Osteoblast (primary cell): ENCODE data around the gene IGSF8. TPM values are rescaled to one million over a fixed set of nuclear protein-coding genes. Genes with fewer than 3 reads are reported as not detected.
"Not testable (repeated sequence)": the region's sequence is repeated elsewhere in the genome, so short reads cannot be mapped to it uniquely, and the experiment has no call there.

ENCODE experiments used
- DNase-seq: peaks from one replicate; pipeline ENCODE4 v3.0.0; 2011; ENCODE audit warnings: low spot score, mixed read lengths; ENCODE audit not compliant: insufficient read length; ENCODE audit errors: missing footprints
- H2AFZ ChIP-seq: 2 replicates; pipeline ENCODE4 v1.6.0; 2011; ENCODE audit warnings: mild to moderate bottlenecking, low read length
- H3K27ac ChIP-seq: 2 replicates; pipeline ENCODE4 v1.5.1; 2011; ENCODE audit warnings: mild to moderate bottlenecking, low read depth, low read length, moderate library complexity
- H3K27me3 ChIP-seq: 2 replicates; pipeline ENCODE4 v1.6.0; 2012; ENCODE audit warnings: mild to moderate bottlenecking, control low read depth, inconsistent platforms, low read length, moderate library complexity; ENCODE audit not compliant: insufficient read depth
- H3K36me3 ChIP-seq: 2 replicates; pipeline ENCODE4 v1.5.1; 2011; ENCODE audit warnings: mild to moderate bottlenecking, low read length, control low read depth, moderate library complexity; ENCODE audit not compliant: insufficient read depth
- H3K4me1 ChIP-seq: 2 replicates; pipeline ENCODE4 v1.5.1; 2011; ENCODE audit warnings: mild to moderate bottlenecking, low read length, control low read depth, moderate library complexity; ENCODE audit not compliant: insufficient read depth
- H3K4me2 ChIP-seq: 2 replicates; pipeline ENCODE4 v1.6.0; 2011; ENCODE audit warnings: mild to moderate bottlenecking, low read length; ENCODE audit not compliant: insufficient read depth
- H3K4me3 ChIP-seq: fragments of 200-600 bp; sonication (generic); 3 replicates; pipeline ENCODE4 v1.5.1; 2012; ENCODE audit warnings: mild to moderate bottlenecking, low read length, inconsistent platforms; ENCODE audit not compliant: insufficient read depth
- H3K79me2 ChIP-seq: 2 replicates; pipeline ENCODE4 v1.6.0; 2012; ENCODE audit warnings: mild to moderate bottlenecking, low read length, control low read depth, inconsistent platforms; ENCODE audit not compliant: insufficient read depth
- H3K9me3 ChIP-seq: 2 replicates; pipeline ENCODE4 v1.5.1; 2011; ENCODE audit warnings: low read depth, low read length, control low read depth
- H4K20me1 ChIP-seq: 2 replicates; pipeline ENCODE4 v1.6.0; 2012; ENCODE audit warnings: mild to moderate bottlenecking, low read length, control low read depth; ENCODE audit not compliant: insufficient read depth
- CTCF ChIP-seq: IDR thresholded peaks from 2 replicates; pipeline ENCODE4 v1.5.1; 2011; ENCODE audit warnings: mild to moderate bottlenecking, low read depth, low read length, moderate library complexity; ENCODE audit errors: extremely low read depth
- total RNA-seq: library from RNA; depleted of rRNA; stranded (reverse); fragments of >200 nt; gene quantifications from 2 replicates; pipeline ENCODE4 v1.2.3, GENCODE V29; 2012

Gene IGSF8
- total RNA-seq, 1 donor, result 19.9 TPM

DNA sequence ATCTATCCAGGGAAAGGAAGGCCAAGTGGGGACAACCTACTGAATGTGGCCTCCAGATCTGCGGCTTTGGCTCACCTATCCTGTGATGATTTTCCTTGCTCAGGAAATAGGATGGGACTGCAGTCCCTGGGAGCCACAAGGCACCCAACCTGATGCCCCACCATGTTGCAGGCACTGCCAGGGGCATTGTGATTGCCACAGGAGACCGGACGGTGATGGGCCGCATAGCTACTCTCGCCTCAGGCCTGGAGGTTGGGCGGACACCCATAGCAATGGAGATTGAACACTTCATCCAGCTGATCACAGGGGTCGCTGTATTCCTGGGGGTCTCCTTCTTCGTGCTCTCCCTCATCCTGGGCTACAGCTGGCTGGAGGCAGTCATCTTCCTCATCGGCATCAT lies 29.0 kb upstream of the IGSF8 start:
- Histone ChIP-seq H3K9me3 (no peaks in the 10 kb centered on the region), H3K27me3 (peaks cover 10% of the 10 kb centered on the region), H3K27ac (no peak overlapping the region), H2AFZ (no peak overlapping the region), H3K4me1 (peaks cover 41% of the 10 kb centered on the region), H3K4me2 (no peak overlapping the region), H3K36me3 (no peaks in the 10 kb centered on the region), H4K20me1 (no peaks in the 10 kb centered on the region), H3K4me3 (no peak overlapping the region), H3K79me2 (no peaks in the 10 kb centered on the region)
- no peak for TF ChIP-seq CTCF
- no peak for DNase-seq

DNA sequence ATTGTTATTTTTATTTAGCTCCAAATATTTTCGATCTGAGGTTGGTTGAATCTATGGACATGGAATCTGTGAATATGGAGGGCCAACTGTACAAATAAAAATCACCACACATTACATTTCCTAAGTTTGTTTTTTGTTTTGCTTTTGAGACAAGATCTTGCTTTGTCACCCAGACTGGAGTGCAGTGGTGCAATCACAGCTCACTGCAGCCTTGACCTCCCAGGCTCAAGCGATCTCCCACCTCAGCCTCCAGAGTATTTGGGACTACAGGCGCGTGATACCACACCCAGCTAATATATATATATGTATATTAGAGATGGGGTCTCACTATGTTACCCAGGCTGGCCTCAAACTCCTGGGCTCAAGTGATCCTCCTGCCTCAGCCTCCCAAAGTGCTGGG lies 27.9 kb upstream of the IGSF8 start:
- H2AFZ ChIP-seq, DNase-seq, H4K20me1 ChIP-seq, H3K79me2 ChIP-seq, H3K36me3 ChIP-seq, H3K4me3 ChIP-seq, H3K27me3 ChIP-seq, H3K9me3 ChIP-seq: not testable (repeated sequence)
- Histone ChIP-seq H3K4me2 (peak overlapping the region; percentile 23), H3K27ac (peak overlapping the region; percentile 65), H3K4me1 (peaks cover 41% of the 10 kb centered on the region)

DNA sequence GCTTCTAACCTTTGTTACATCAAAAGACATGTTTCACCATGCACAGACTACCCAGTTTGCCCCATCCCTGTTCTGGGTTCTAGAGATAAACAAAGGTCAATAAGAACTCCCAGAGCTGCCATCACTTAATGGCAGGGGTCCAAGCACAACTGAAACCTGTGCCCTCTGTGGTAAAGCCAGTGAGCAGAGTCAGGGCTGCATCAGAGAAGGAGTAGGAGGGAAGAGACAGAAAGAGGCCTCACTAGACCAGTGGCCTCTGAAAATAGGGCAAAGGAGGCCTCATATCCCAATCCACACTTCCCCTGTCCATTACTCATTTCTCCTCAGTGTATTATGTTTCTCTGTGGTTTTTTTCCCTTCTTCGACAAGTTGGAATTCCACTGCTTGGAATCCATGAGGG lies 27.3 kb upstream of the IGSF8 start:
- Histone ChIP-seq H3K79me2 (no peaks in the 10 kb centered on the region), H3K4me3 (no peak overlapping the region), H3K27ac (peak overlapping the region; percentile 65), H4K20me1 (no peaks in the 10 kb centered on the region), H3K4me1 (peaks cover 41% of the 10 kb centered on the region), H3K4me2 (peak overlapping the region; percentile 23), H2AFZ (no peak overlapping the region), H3K9me3 (no peaks in the 10 kb centered on the region), H3K27me3 (peaks cover 3% of the 10 kb centered on the region), H3K36me3 (no peaks in the 10 kb centered on the region)
- peak; percentile 93 for DNase-seq
- no peak for TF ChIP-seq CTCF

DNA sequence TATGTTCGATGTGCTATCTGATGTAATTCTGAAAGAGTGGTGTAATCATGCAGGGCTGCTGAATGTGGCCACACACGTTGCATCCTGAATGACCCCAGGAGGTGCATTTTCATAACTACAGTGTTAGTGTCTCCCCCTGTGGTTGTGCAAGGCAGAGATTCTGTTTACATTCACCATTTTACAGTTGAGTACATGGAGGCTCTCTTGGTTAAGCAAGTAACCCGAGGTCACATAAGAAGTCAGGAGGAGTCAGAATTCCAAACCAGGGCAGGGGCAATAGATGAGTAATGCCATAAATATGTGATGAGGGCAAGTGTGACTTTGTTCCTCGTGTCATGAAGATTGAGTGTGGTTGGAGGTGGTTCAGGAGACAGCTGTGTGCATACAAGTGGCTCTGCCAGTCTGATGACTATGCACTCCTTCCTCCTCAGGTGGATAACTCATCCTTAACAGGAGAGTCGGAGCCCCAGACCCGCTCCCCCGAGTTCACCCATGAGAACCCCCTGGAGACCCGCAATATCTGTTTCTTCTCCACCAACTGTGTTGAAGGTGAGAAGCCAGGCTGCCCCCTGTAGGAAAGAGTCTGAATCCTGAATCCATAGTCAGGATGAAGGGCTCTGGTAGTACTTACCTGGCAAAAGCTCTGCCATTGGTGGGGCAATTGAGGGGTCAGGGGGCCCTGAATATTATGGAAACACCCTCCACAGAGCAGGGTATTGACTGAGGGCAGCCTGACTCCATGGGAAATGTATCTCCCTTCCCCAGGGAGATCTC lies 26.5 kb upstream of the IGSF8 start:
- DNase-seq, result peak; percentile 89
- Histone ChIP-seq H3K27me3 (no peaks in the 10 kb centered on the region), H4K20me1 (no peaks in the 10 kb centered on the region), H3K36me3 (no peaks in the 10 kb centered on the region), H2AFZ (no peak overlapping the region), H3K4me3 (no peak overlapping the region), H3K4me2 (peak overlapping the region; percentile 21), H3K9me3 (no peaks in the 10 kb centered on the region), H3K4me1 (peaks cover 41% of the 10 kb centered on the region), H3K27ac (peak overlapping the region; percentile 65), H3K79me2 (no peaks in the 10 kb centered on the region)
- TF ChIP-seq CTCF, result peak; percentile 43
